ENCODE measurements around the gene CNTN4. TPM values are rescaled to one million over a fixed set of nuclear protein-coding genes. Genes with fewer than 3 reads are reported as not detected.

Gene CNTN4
- polyA plus RNA-seq, 1 donor (not counting 4 experiments of a cell fraction or from before 2014, with no cell fraction given), result not detected

DNA sequence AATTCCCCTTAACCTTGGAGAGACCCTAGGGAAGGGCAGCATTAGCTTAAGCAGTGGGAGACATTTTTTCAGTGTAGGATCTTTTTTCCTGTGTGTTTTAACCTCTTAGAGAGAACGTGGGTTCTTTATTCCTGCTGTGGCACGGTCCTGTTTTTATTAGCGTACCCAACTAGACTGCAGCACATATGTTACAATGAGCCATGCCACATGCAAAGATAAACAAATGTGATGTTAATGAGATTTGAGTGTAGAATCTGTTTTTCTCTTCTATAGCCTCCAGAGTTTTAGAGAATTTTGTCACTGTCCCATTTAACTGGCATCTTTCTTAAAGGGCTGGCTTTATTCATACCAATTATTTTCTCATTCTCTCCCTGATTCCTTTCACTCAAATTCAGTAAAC lies 347.5 kb downstream of the CNTN4 start:
- Histone ChIP-seq H2AFZ (ENCODE audit: control insufficient read depth, low read length) (no peak overlapping the region), H3K27ac (ENCODE audit: control insufficient read depth, insufficient read depth, low read length) (no peak overlapping the region), H3K9me1 (ENCODE audit: control insufficient read depth, extremely low read depth, insufficient read depth, low read length) (no peaks in the 10 kb centered on the region), H3K9me3 (ENCODE audit: control insufficient read depth, low read depth, low read length) (no peaks in the 10 kb centered on the region), H3K4me1 (ENCODE audit: control insufficient read depth, extremely low read depth, insufficient read depth, low read length) (no peaks in the 10 kb centered on the region), H3K27me3 (ENCODE audit: control insufficient read depth, extremely low read depth, insufficient read depth, low read length) (no peaks in the 10 kb centered on the region), H3K9ac (ENCODE audit: control insufficient read depth, extremely low read depth, insufficient read depth, low read length) (no peak overlapping the region), H3K79me2 (ENCODE audit: control insufficient read depth, insufficient read depth, low read length) (no peaks in the 10 kb centered on the region), H3K36me3 (ENCODE audit: control insufficient read depth in 2 of 2, extremely low read depth in 1 of 2, insufficient read depth in 2 of 2, low read length in 2 of 2) (no peaks in the 10 kb centered on the region), H3K4me3 (ENCODE audit: control insufficient read depth in 2 of 3, extremely low read depth in 1 of 3, insufficient read depth in 2 of 3, low read depth in 1 of 3, low read length in 3 of 3) (no peak overlapping the region), H4K20me1 (ENCODE audit: control insufficient read depth, extremely low read depth, insufficient read depth, low read length) (no peaks in the 10 kb centered on the region), H3K4me2 (ENCODE audit: control insufficient read depth, extremely low read depth, insufficient read depth, low read depth, low read length) (no peak overlapping the region)
- TF ChIP-seq, protein P1, sequence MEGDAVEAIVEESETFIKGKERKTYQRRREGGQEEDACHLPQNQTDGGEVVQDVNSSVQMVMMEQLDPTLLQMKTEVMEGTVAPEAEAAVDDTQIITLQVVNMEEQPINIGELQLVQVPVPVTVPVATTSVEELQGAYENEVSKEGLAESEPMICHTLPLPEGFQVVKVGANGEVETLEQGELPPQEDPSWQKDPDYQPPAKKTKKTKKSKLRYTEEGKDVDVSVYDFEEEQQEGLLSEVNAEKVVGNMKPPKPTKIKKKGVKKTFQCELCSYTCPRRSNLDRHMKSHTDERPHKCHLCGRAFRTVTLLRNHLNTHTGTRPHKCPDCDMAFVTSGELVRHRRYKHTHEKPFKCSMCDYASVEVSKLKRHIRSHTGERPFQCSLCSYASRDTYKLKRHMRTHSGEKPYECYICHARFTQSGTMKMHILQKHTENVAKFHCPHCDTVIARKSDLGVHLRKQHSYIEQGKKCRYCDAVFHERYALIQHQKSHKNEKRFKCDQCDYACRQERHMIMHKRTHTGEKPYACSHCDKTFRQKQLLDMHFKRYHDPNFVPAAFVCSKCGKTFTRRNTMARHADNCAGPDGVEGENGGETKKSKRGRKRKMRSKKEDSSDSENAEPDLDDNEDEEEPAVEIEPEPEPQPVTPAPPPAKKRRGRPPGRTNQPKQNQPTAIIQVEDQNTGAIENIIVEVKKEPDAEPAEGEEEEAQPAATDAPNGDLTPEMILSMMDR (optimal IDR thresholded peaks at IDR 0.05 in 1 of 3, IDR thresholded peaks at IDR 0.05 in 1 of 3, conservative IDR thresholded peaks at IDR 0.05 in 1 of 3; ENCODE audit: extremely low read depth in 1 of 3, insufficient read depth in 2 of 3, low read length in 3 of 3), result no peak
- TF ChIP-seq EZH2 (IDR thresholded peaks at IDR 0.05; ENCODE audit: low read length), result no peak
- dilution Hi-C loops (cut with MboI; ENCODE audit: extremely low pct_ligation_motif_present, low sequenced_read_pairs), result no loop called here
- FAIRE-seq (no peak), DNase-seq (ENCODE audit: low read depth, low spot score) (no peak)

DNA sequence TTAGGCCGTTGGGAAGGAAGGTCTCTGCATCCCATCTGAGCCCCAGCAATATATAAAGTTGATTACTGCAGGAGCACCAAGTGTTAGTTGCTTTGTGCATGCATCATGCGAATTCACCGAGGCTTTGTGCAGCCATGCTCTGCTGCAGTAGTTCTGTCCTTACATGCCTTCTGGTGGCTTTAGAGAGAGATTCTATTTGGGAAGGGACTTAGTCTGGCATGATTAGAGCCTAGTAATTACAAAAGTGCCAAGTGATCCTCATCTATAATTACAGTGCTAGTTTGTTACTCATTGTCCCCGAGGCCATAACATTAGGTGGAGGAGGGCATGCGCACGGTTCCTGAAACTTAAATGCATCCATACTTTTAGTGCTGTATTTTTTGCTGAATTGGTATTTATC lies 353.6 kb downstream of the CNTN4 start:
- Histone ChIP-seq H4K20me1 (ENCODE audit: control insufficient read depth, extremely low read depth, insufficient read depth, low read length) (no peaks in the 10 kb centered on the region), H3K4me2 (ENCODE audit: control insufficient read depth, extremely low read depth, insufficient read depth, low read depth, low read length) (no peak overlapping the region), H3K27ac (ENCODE audit: control insufficient read depth, insufficient read depth, low read length) (no peak overlapping the region), H2AFZ (ENCODE audit: control insufficient read depth, low read length) (no peak overlapping the region), H3K9ac (ENCODE audit: control insufficient read depth, extremely low read depth, insufficient read depth, low read length) (no peak overlapping the region), H3K27me3 (ENCODE audit: control insufficient read depth, extremely low read depth, insufficient read depth, low read length) (no peaks in the 10 kb centered on the region), H3K36me3 (ENCODE audit: control insufficient read depth in 2 of 2, extremely low read depth in 1 of 2, insufficient read depth in 2 of 2, low read length in 2 of 2) (no peaks in the 10 kb centered on the region), H3K4me1 (ENCODE audit: control insufficient read depth, extremely low read depth, insufficient read depth, low read length) (no peaks in the 10 kb centered on the region), H3K9me3 (ENCODE audit: control insufficient read depth, low read depth, low read length) (no peaks in the 10 kb centered on the region), H3K79me2 (ENCODE audit: control insufficient read depth, insufficient read depth, low read length) (no peaks in the 10 kb centered on the region), H3K9me1 (ENCODE audit: control insufficient read depth, extremely low read depth, insufficient read depth, low read length) (no peaks in the 10 kb centered on the region), H3K4me3 (ENCODE audit: control insufficient read depth in 2 of 3, extremely low read depth in 1 of 3, insufficient read depth in 2 of 3, low read depth in 1 of 3, low read length in 3 of 3) (no peak overlapping the region)
- dilution Hi-C loops (cut with MboI; ENCODE audit: extremely low pct_ligation_motif_present, low sequenced_read_pairs), result no loop called here
- no peak for DNase-seq (ENCODE audit: low read depth, low spot score)
- TF ChIP-seq, protein P1 (optimal IDR thresholded peaks at IDR 0.05 in 1 of 3, IDR thresholded peaks at IDR 0.05 in 1 of 3, conservative IDR thresholded peaks at IDR 0.05 in 1 of 3; ENCODE audit: extremely low read depth in 1 of 3, insufficient read depth in 2 of 3, low read length in 3 of 3), result no peak
- no peak for TF ChIP-seq EZH2 (IDR thresholded peaks at IDR 0.05; ENCODE audit: low read length)
- FAIRE-seq, result no peak

Measured in keratinocyte (primary cell).